ENCODE measurements around the gene VEGFA.

GRCh38 chr6:43806758-43807227 lies 36.8 kb downstream of the VEGFA start:
- TF ChIP-seq EZH2 (IDR thresholded peaks at IDR 0.05): no peak
- no peak for TF ChIP-seq POLR2AphosphoS5 (IDR thresholded peaks at IDR 0.05; ENCODE audit: borderline replicate concordance, low read depth, low read length)
- no peak for TF ChIP-seq FOXP2 (optimal IDR thresholded peaks at IDR 0.05; ENCODE audit: control extremely low read depth, extremely low read length, insufficient read depth)

Data from SK-N-MC (cell line).